Mesenchymal stem cell (in vitro differentiated cells and primary cell): ENCODE measurements around the gene PTPRN2.

Experiments used
- DNase-seq: peaks from one replicate; pipeline ENCODE4 v3.0.0-alpha.2; 2013
- H2AFZ ChIP-seq: one replicate; pipeline ENCODE4 v1.6.1; 2013; ENCODE audit warnings: low read depth, mild to moderate bottlenecking, control low read depth, inconsistent platforms, low read length, moderate library complexity
- H2AK5ac ChIP-seq: 2 replicates; pipeline ENCODE4 v1.6.1; 2013; ENCODE audit warnings: low read length, moderate library complexity, mild to moderate bottlenecking, inconsistent platforms; ENCODE audit not compliant: severe bottlenecking
- H2BK120ac ChIP-seq: one replicate; pipeline ENCODE4 v1.6.1; 2013; ENCODE audit warnings: low read depth, mild to moderate bottlenecking, inconsistent platforms, low read length, moderate library complexity
- H2BK12ac ChIP-seq, 2 experiments: one replicate each; pipeline ENCODE4 v1.6.1; 2013; ENCODE audit warnings: inconsistent platforms in 2 of 2, low read length in 2 of 2, mild to moderate bottlenecking in 2 of 2, moderate library complexity in 2 of 2, control low read depth in 1 of 2
- H2BK15ac ChIP-seq: one replicate; pipeline ENCODE4 v1.6.1; 2013; ENCODE audit warnings: mild to moderate bottlenecking, low read depth, inconsistent platforms; ENCODE audit not compliant: poor library complexity, severe bottlenecking
- H2BK5ac ChIP-seq: 2 replicates; pipeline ENCODE4 v1.6.1; 2013; ENCODE audit warnings: low read depth, mild to moderate bottlenecking, low read length, control low read depth, inconsistent platforms; ENCODE audit not compliant: poor library complexity, severe bottlenecking
- H3K14ac ChIP-seq, 2 experiments: one replicate each; pipeline ENCODE4 v1.6.1; 2013; ENCODE audit warnings: inconsistent platforms in 2 of 2, low read length in 2 of 2, control low read depth in 1 of 2, mild to moderate bottlenecking in 1 of 2, moderate library complexity in 1 of 2
- H3K18ac ChIP-seq, 2 experiments: one replicate each; pipeline ENCODE4 v1.6.1; 2013; ENCODE audit warnings: inconsistent platforms in 2 of 2, low read length in 2 of 2, control low read depth in 1 of 2, low read depth in 1 of 2, mild to moderate bottlenecking in 1 of 2
- H3K23ac ChIP-seq, 2 experiments: one replicate each; pipeline ENCODE4 v1.6.1; 2013; ENCODE audit warnings: inconsistent platforms in 2 of 2, low read length in 2 of 2, mild to moderate bottlenecking in 2 of 2, moderate library complexity in 2 of 2, control low read depth in 1 of 2
- H3K27ac ChIP-seq: 2 replicates; pipeline ENCODE4 v1.5.1; 2013; ENCODE audit warnings: mild to moderate bottlenecking, moderate library complexity, low read length, control low read depth, inconsistent platforms; ENCODE audit not compliant: poor library complexity, severe bottlenecking
- H3K27me3 ChIP-seq, 2 experiments: 2 replicates each; pipeline versions ENCODE4 v1.6.1 to v1.7.0; 2013; ENCODE audit warnings: low read length in 2 of 2, mild to moderate bottlenecking in 2 of 2, moderate library complexity in 2 of 2, control low read depth in 1 of 2, inconsistent platforms in 1 of 2; ENCODE audit not compliant: control insufficient read depth in 1 of 2, insufficient read depth in 1 of 2
- H3K36me3 ChIP-seq, 2 experiments: 2 replicates each; pipeline versions ENCODE4 v1.6.1 to v1.7.0; 2013; ENCODE audit warnings: low read length in 2 of 2, control low read depth in 1 of 2, inconsistent platforms in 1 of 2, low read depth in 1 of 2, mild to moderate bottlenecking in 1 of 2; ENCODE audit not compliant: insufficient read depth in 2 of 2, control insufficient read depth in 1 of 2
- H3K4ac ChIP-seq, 2 experiments: one replicate each; pipeline ENCODE4 v1.6.1; 2013; ENCODE audit warnings: inconsistent platforms in 2 of 2, low read length in 2 of 2, mild to moderate bottlenecking in 2 of 2, moderate library complexity in 2 of 2, control low read depth in 1 of 2, low read depth in 1 of 2
- H3K4me1 ChIP-seq: 2 replicates; pipeline ENCODE4 v1.6.1; 2013; ENCODE audit warnings: low read depth, low read length, control low read depth; ENCODE audit not compliant: control insufficient read depth, insufficient read depth
- H3K4me2 ChIP-seq: 2 replicates; pipeline ENCODE4 v1.6.1; 2013; ENCODE audit warnings: low read length, mild to moderate bottlenecking, inconsistent platforms; ENCODE audit not compliant: poor library complexity, severe bottlenecking
- H3K4me3 ChIP-seq, 2 experiments: 2 replicates each; pipeline versions ENCODE4 v1.5.1 to v1.7.0; 2013; ENCODE audit warnings: low read length in 2 of 2, mild to moderate bottlenecking in 2 of 2, control low read depth in 1 of 2, low read depth in 1 of 2; ENCODE audit not compliant: insufficient read depth in 1 of 2
- H3K79me1 ChIP-seq: replicated peaks from 2 replicates; pipeline ENCODE4 v1.6.1; 2013; ENCODE audit warnings: mild to moderate bottlenecking, control low read depth, low read length, inconsistent platforms; ENCODE audit not compliant: poor library complexity, severe bottlenecking
- H3K9ac ChIP-seq: 2 replicates; pipeline ENCODE4 v1.7.0; 2013; ENCODE audit warnings: mild to moderate bottlenecking, low read length, moderate library complexity
- H3K9me3 ChIP-seq: 2 replicates; pipeline ENCODE4 v1.7.0; 2013; ENCODE audit warnings: mild to moderate bottlenecking, low read length; ENCODE audit not compliant: control insufficient read depth
- H4K8ac ChIP-seq: one replicate; pipeline ENCODE4 v1.6.1; 2013; ENCODE audit warnings: inconsistent platforms, mild to moderate bottlenecking, low read length, moderate library complexity
- H4K91ac ChIP-seq: one replicate; pipeline ENCODE4 v1.6.1; 2013; ENCODE audit warnings: mild to moderate bottlenecking, low read length, inconsistent platforms
- WGBS: methylation state at CpG from one replicate; pipeline ENCODE4 v1.1.7; 2013; ENCODE audit warnings: mixed read lengths; 5-methylcytosine and 5-hydroxymethylcytosine counted together

Gene PTPRN2

DNA sequence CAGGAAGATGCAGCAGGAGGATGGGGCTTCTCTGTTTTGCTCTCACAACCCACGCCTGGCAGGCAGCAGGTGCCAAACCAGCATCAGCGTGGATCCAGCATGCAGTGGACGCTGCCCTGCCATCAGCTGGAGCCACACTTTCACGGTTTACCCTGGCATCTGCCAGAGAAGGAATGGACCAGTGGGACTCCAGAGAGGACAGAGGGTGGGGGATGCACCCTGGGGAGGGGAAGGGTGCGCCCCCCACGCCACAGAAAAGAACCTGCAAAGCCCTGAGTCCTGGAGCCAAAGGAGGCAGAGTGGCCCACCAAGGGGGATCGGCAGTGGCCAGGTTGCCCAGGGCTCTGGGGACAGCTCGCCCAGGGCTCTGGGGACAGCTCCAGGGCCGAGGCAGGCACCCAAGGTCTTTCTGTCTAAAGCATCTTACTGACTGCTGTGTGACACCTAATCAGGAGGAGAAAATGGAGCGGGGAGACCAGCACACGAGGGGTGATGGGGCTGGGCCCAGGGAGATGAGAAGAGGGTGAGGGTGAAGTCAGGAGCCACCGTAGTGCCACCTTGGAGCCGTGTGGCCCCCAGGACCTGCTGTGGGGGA lies 1025.7 kb downstream of the PTPRN2 start:
- H3K27ac ChIP-seq: no peak overlapping the region
- 75% methylated on average over 13 of the region's 13 CpGs for WGBS

DNA sequence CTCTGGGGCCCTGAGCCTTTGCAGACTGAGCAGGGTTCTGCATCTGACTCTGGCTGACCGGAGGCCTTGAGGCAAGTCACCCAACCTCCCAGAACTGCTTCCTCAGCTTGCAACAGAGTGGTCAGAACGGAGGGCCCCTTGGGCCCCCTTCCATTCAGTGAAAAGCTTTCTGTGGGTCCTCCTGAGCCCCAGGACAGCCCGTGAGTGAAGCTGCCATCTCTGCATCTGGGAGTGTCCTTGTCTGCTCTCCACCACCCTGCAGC lies 1026.2 kb downstream of the PTPRN2 start:
- Histone ChIP-seq H4K91ac (no peak overlapping the region), H3K4me2 (no peak overlapping the region), H3K27me3 (no peaks in the 10 kb centered on the region), H3K18ac (no peak overlapping the region), H2AFZ (no peak overlapping the region), H3K23ac (no peak overlapping the region), H2AK5ac (no peak overlapping the region), H3K79me1 (no peaks in the 10 kb centered on the region), H3K9ac (no peak overlapping the region), H3K36me3 (no peaks in the 10 kb centered on the region), H3K4me1 (no peaks in the 10 kb centered on the region), H2BK5ac (no peak overlapping the region), H2BK12ac (no peak overlapping the region), H2BK15ac (no peak overlapping the region), H3K4me3 (no peak overlapping the region), H3K27ac (no peak overlapping the region), H3K14ac (no peak overlapping the region), H2BK120ac (no peak overlapping the region), H3K4ac (no peak overlapping the region), H3K9me3 (no peaks in the 10 kb centered on the region), H4K8ac (no peak overlapping the region)
- 64% methylated on average over 3 of the region's 3 CpGs for WGBS
- DNase-seq: no peak

More for the DNA sequence above, 1025.7 kb downstream of the PTPRN2 start:
- no peak overlapping the region for H3K18ac ChIP-seq
- H4K91ac ChIP-seq: peak overlapping the region; percentile 45
- no peak overlapping the region for H2AK5ac ChIP-seq
- no peak overlapping the region for H3K9ac ChIP-seq
- H3K14ac ChIP-seq: no peak overlapping the region
- H3K4me3 ChIP-seq: no peak overlapping the region
- no peak overlapping the region for H2AFZ ChIP-seq
- no peaks in the 10 kb centered on the region for H3K4me1 ChIP-seq
- no peaks in the 10 kb centered on the region for H3K9me3 ChIP-seq
- no peak for DNase-seq
- no peak overlapping the region for H3K23ac ChIP-seq
- no peaks in the 10 kb centered on the region for H3K36me3 ChIP-seq
- no peak overlapping the region for H2BK12ac ChIP-seq
- no peak overlapping the region for H2BK5ac ChIP-seq
- H3K79me1 ChIP-seq: no peaks in the 10 kb centered on the region
- no peak overlapping the region for H3K4ac ChIP-seq
- no peak overlapping the region for H2BK120ac ChIP-seq
- H2BK15ac ChIP-seq: no peak overlapping the region
- H3K4me2 ChIP-seq: no peak overlapping the region
- no peaks in the 10 kb centered on the region for H3K27me3 ChIP-seq
- H4K8ac ChIP-seq: no peak overlapping the region

DNA sequence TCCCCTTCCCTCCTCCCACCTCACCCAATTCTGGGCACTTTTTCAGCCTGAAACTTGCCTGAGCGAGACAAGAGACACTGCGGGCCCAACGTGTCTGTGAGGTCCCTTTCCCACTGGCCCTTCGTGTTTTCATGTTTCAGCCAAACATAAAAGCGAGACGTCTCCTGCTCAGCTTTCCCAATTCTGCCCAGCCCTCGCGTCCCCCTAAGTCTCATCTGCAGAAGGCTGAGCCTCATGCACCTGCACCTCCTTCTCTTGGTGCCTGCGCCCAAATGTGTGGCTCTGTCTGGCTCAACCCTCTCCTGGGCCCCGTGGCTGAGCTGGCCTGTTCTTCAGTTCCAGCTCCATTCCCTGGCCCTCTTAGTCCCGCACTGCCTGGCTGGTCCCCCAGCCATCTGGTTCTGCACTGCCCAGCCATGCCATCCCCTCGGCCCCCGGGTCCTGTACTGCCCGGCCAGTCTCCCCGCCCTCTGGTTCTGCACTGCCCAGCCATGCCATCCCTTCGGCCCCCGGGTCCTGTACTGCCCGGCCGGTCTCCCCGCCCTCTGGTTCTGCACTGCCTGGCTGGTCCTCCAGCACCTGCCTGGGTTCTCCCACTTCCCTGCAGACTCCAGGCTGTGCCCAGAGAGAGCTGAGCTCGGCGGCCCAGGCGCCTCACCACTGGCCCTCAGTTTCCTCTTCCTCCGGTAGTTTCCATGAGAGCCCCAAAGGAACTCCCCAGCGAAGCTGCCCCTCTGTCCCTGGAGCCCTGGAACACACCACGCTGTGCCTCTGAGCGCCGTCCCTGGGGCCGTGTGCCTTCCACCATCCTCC lies 1026.7 kb downstream of the PTPRN2 start:
- 90% methylated on average over 29 of the region's 29 CpGs for WGBS
- Histone ChIP-seq H2BK5ac (no peak overlapping the region), H2BK120ac (no peak overlapping the region), H3K4me1 (no peaks in the 10 kb centered on the region), H3K23ac (no peak overlapping the region), H3K18ac (no peak overlapping the region), H2BK12ac (no peak overlapping the region), H3K4me2 (no peak overlapping the region), H2AK5ac (no peak overlapping the region), H3K4ac (no peak overlapping the region), H3K27ac (no peak overlapping the region), H2BK15ac (no peak overlapping the region), H2AFZ (no peak overlapping the region), H3K14ac (no peak overlapping the region), H3K9me3 (no peaks in the 10 kb centered on the region), H4K91ac (no peak overlapping the region), H3K27me3 (no peaks in the 10 kb centered on the region), H3K79me1 (no peaks in the 10 kb centered on the region), H3K4me3 (no peak overlapping the region), H3K9ac (no peak overlapping the region), H4K8ac (no peak overlapping the region), H3K36me3 (no peaks in the 10 kb centered on the region)
- DNase-seq: no peak

DNA sequence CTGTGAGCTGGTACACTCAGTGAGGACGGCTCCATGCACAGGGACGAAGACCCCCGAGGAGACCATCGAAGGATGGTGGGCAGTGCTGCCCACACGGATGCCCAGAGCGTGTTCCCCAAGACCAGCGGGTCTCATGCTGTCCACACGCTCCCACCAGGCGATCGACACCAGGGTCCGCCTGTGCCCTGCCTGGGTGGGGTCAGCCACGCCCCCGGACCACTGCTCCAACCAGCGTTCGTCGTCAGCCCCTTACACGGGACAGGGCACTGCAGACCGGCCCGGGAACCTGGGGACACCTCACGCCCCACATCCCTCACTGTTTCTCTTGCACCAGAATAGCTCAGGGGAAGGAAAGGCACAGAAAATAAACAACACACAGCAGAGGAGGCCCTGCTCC lies 1027.4 kb downstream of the PTPRN2 start:
- H4K91ac ChIP-seq: no peak overlapping the region
- no peak overlapping the region for H3K18ac ChIP-seq
- H2AK5ac ChIP-seq: no peak overlapping the region
- H4K8ac ChIP-seq: no peak overlapping the region
- no peak overlapping the region for H3K4ac ChIP-seq
- H2AFZ ChIP-seq: no peak overlapping the region
- no peak overlapping the region for H2BK12ac ChIP-seq
- H3K9me3 ChIP-seq: no peaks in the 10 kb centered on the region
- H3K9ac ChIP-seq: no peak overlapping the region
- no peak for DNase-seq
- no peaks in the 10 kb centered on the region for H3K79me1 ChIP-seq
- 86% methylated on average over 20 of the region's 20 CpGs for WGBS
- no peaks in the 10 kb centered on the region for H3K36me3 ChIP-seq
- no peak overlapping the region for H3K27ac ChIP-seq
- no peak overlapping the region for H2BK120ac ChIP-seq
- no peak overlapping the region for H3K4me2 ChIP-seq
- no peak overlapping the region for H2BK15ac ChIP-seq
- H3K27me3 ChIP-seq: no peaks in the 10 kb centered on the region
- no peak overlapping the region for H2BK5ac ChIP-seq
- H3K23ac ChIP-seq: no peak overlapping the region
- no peaks in the 10 kb centered on the region for H3K4me1 ChIP-seq
- H3K14ac ChIP-seq: no peak overlapping the region
- H3K4me3 ChIP-seq: no peak overlapping the region
